Measurements from ENCODE around the gene EXD3. TPM values are rescaled to one million over a fixed set of nuclear protein-coding genes. Genes with fewer than 3 reads are reported as not detected.
"Not testable (repeated sequence)": the region's sequence is repeated elsewhere in the genome, so short reads cannot be mapped to it uniquely, and the experiment has no call there.

EXD3 gene
- total RNA-seq, 1 donor from 2014 or later = 9.2 TPM

DNA sequence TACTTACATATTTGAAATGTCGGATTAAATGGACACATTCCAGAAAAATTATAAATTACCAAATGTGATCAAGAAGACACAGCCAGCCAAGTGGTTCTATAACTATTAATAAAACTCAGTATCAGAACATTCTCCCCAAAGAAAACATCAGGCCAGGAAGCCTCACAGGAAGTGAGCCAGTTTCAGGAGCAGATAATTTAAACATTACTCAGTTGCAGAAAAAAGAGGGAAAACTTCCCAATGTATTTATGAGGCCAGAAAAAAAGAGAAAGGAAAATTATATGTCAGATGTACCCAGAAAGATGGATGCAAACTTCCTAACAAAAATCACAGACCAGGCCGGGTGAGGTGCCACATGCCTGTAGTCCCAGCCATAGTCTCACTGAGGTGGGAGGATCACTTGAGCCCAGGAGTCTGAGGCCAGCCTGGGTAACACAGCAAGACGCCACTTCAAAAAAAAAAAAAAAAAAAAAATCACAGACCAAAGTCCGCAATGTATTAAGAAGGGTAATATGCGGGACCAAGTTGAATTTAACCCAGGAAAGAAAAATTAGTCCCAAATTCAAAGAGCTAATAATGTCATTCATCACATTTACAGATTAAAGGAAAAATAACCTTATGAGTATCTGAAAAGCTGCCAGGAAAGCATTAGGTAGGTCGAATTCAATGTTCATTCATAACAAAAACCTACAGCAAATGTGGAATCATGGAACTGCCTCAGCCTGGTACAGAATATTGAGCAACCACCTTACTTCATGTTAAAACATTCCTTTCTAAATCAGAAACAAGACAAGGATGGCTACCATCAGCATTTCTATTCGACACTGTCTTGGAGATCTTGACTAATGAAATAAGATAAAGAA lies 83.7 kb downstream of the EXD3 start:
- Histone ChIP-seq H3K9me3 (replicated peaks) (peaks cover 28% of the 10 kb centered on the region), H3K4me1 (no peaks in the 10 kb centered on the region), H3K36me3 (no peaks in the 10 kb centered on the region), H3K27ac (replicated peaks) (no peak overlapping the region), H3K4me3 (no peak overlapping the region), H3K27me3 (ENCODE audit: low read depth) (no peaks in the 10 kb centered on the region)
- TF ChIP-seq, protein P1, sequence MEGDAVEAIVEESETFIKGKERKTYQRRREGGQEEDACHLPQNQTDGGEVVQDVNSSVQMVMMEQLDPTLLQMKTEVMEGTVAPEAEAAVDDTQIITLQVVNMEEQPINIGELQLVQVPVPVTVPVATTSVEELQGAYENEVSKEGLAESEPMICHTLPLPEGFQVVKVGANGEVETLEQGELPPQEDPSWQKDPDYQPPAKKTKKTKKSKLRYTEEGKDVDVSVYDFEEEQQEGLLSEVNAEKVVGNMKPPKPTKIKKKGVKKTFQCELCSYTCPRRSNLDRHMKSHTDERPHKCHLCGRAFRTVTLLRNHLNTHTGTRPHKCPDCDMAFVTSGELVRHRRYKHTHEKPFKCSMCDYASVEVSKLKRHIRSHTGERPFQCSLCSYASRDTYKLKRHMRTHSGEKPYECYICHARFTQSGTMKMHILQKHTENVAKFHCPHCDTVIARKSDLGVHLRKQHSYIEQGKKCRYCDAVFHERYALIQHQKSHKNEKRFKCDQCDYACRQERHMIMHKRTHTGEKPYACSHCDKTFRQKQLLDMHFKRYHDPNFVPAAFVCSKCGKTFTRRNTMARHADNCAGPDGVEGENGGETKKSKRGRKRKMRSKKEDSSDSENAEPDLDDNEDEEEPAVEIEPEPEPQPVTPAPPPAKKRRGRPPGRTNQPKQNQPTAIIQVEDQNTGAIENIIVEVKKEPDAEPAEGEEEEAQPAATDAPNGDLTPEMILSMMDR (IDR thresholded peaks at IDR 0.05; ENCODE audit: borderline replicate concordance) = no peak
- intact Hi-C loops (cut with micrococcal nuclease) = no loop called here
- DNase-seq = no peak

DNA sequence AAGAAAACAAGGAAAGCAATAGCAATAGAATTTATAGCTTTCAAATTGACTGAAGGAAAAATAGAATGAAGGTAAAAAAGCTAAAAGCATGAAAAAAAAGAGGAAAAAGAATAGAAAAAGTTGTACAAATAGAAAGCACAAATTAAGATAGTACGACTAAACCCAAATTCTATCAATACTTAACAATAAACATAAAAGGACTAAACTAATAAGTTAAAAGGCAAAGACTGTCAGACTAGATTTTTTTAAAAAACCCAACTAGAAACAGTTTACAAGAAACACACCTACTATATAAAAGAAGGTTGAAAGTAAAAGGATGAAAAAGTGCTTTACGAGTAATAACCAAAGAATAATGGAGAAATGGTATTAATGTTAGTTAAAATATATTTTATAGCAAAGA lies 86.2 kb downstream of the EXD3 start:
- intact Hi-C loops (cut with micrococcal nuclease) = no loop called here
- no peak overlapping the region for H3K4me3 ChIP-seq
- no peaks in the 10 kb centered on the region for H3K4me1 ChIP-seq
- TF ChIP-seq, protein P1 (IDR thresholded peaks at IDR 0.05; ENCODE audit: borderline replicate concordance) = no peak
- H3K27me3 ChIP-seq (ENCODE audit: low read depth) = no peaks in the 10 kb centered on the region
- H3K9me3 ChIP-seq (replicated peaks) = peaks cover 17% of the 10 kb centered on the region
- H3K36me3 ChIP-seq = no peaks in the 10 kb centered on the region
- DNase-seq = no peak
- H3K27ac ChIP-seq (replicated peaks) = no peak overlapping the region

DNA sequence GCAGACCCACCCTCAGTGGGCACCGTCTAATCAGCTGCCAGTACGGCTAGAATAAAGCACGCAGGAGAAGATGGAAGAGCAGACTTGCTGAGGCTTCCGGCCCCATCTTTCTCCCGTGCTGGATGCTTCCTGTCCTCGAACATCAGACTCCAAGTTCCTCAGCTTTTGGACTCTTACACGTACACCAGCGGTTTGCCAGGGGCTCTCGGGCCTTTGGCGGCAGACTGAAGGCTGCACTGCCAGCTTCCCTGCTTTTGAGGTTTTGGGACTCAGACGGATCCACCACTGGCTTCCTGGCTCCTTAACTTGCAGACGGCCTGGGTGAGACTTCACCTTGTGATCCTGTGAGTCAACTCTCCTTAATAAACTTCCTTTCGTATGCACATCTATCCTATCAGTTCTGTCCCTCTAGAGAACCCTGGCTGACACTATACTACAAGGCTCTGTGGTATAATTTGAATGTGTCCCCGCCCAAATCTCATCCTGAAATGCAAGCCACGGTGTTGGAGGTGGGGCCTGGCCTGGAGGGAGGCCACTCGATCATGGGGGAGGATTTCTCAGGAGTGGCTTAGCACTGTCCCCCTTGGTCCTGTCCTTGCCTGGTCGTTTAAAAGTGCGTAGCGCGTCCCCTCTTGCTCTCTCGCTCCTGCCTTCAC lies 89.8 kb downstream of the EXD3 start:
- Histone ChIP-seq H3K27me3 (ENCODE audit: low read depth) (no peaks in the 10 kb centered on the region), H3K4me1 (no peaks in the 10 kb centered on the region), H3K36me3 (no peaks in the 10 kb centered on the region), H3K4me3 (no peak overlapping the region), H3K27ac (replicated peaks) (no peak overlapping the region), H3K9me3 (replicated peaks) (peaks cover 17% of the 10 kb centered on the region)
- intact Hi-C loops (cut with micrococcal nuclease) = no loop called here
- TF ChIP-seq, protein P1 (IDR thresholded peaks at IDR 0.05; ENCODE audit: borderline replicate concordance) = no peak
- DNase-seq = no peak

DNA sequence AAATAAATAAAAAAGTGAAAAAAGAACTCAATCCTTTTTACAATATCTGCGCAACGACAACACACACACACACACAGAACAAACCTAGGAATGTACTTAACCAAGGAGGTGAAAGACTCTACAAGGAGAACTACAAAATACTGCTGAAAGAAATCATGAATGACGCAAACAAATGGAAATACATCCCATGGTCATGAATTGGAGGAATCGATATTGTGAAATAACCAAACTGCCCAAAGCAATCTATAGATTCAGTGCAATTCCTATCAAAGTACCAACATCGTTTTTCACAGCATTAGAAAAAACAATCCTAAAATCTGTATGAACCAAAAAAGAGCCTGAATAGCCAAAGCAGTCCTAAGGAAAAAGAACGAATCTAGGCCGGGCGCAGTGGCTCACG lies 91.0 kb downstream of the EXD3 start:
- Histone ChIP-seq H3K4me1 (no peaks in the 10 kb centered on the region), H3K27me3 (ENCODE audit: low read depth) (no peaks in the 10 kb centered on the region), H3K4me3 (no peak overlapping the region), H3K27ac (replicated peaks) (no peak overlapping the region), H3K36me3 (no peaks in the 10 kb centered on the region), H3K9me3 (replicated peaks) (peaks cover 9% of the 10 kb centered on the region)
- intact Hi-C loops (cut with micrococcal nuclease) = no loop called here
- no peak for DNase-seq
- TF ChIP-seq, protein P1 (IDR thresholded peaks at IDR 0.05; ENCODE audit: borderline replicate concordance) = no peak

DNA sequence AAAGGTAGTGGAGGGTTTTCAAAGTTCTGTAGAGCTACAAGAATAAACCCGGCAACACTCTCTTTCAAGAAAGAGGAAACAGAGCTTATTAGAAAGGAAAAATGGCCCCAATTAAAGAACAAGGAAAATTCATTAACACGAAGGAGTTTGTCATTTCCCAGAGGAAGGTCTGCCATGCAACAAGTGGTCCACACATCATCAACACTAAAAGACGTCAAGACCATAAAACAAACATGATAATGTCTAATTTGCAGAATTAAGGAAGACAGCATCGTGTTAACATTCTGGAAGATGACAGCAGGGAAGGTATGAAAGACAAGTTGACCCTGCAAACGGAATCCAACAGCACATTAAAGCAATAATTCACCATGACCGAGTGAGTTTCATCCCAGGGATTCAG lies 92.3 kb downstream of the EXD3 start:
- no peaks in the 10 kb centered on the region for H3K4me1 ChIP-seq
- H3K4me3 ChIP-seq = no peak overlapping the region
- no peaks in the 10 kb centered on the region for H3K9me3 ChIP-seq (replicated peaks)
- no peaks in the 10 kb centered on the region for H3K36me3 ChIP-seq
- no peak overlapping the region for H3K27ac ChIP-seq (replicated peaks)
- intact Hi-C loops (cut with micrococcal nuclease) = no loop called here
- TF ChIP-seq, protein P1 (IDR thresholded peaks at IDR 0.05; ENCODE audit: borderline replicate concordance) = no peak
- no peaks in the 10 kb centered on the region for H3K27me3 ChIP-seq (ENCODE audit: low read depth)
- no peak for DNase-seq

DNA sequence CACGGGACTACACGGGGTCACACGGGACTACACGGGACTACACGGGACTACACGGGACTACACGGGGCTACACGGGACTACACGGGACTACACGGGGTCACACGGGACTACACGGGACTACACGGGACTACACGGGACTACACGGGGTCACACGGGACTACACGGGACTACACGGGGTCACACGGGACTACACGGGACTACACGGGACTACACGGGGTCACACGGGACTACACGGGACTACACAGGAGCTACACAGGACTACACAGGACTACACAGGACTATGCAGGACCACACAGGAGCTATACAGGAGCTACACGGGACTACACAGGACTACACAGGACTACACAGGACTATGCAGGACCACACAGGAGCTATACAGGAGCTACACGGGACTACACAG lies 93.4 kb downstream of the EXD3 start:
- intact Hi-C loops (cut with micrococcal nuclease); H3K9me3 ChIP-seq (replicated peaks); H3K36me3 ChIP-seq; H3K27ac ChIP-seq (replicated peaks); H3K4me3 ChIP-seq; DNase-seq; H3K27me3 ChIP-seq (ENCODE audit: low read depth); H3K4me1 ChIP-seq: not testable (repeated sequence)

DNA sequence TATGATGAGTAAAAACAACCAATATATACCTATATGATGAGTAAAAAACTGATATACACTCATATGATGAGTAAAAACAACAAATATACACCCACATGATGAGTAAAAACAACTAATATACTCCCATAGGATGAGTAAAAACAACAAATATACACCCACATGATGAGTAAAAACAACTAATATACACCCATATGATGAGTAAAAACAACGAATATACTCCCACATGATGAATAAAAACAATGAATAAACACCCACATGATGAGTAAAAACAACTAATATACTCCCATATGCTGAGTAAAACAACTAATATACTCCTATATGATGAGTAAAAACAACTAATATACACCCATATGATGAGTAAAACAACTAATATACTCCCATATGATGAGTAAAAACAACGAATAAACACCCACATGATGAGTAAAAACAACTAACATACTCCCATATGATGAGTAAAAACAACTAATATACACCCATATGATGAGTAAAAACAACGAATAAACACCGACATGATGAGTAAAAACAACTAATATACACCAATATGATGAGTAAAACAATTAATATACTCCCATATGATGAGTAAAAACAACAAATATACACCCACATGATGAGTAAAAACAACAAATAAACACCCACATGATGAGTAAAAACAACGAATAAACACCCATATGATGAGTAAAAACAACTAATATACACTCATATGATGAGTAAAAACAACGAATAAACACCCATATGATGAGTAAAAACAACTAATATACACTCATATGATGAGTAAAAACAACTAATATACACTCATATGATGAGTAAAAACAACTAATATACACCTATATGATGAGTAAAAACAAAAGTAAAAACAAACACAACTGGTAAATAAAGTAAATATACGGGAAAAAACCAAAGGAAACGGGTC lies 95.1 kb downstream of the EXD3 start:
- H3K36me3 ChIP-seq; DNase-seq; intact Hi-C loops (cut with micrococcal nuclease); H3K4me1 ChIP-seq; H3K9me3 ChIP-seq (replicated peaks); H3K27ac ChIP-seq (replicated peaks); H3K4me3 ChIP-seq; H3K27me3 ChIP-seq (ENCODE audit: low read depth): not testable (repeated sequence)

Data from left ventricle myocardium inferior (tissue), 1 donor.